ENCODE results near the gene OARD1. TPM values are rescaled to one million over a fixed set of nuclear protein-coding genes. Genes with fewer than 3 reads are reported as not detected.

OARD1 gene
- total and polyA plus RNA-seq, 2 of the 8 experiments (the other 6 are each of a cell fraction or from before 2014, with no cell fraction given): 16.8 to 35.8 TPM

DNA sequence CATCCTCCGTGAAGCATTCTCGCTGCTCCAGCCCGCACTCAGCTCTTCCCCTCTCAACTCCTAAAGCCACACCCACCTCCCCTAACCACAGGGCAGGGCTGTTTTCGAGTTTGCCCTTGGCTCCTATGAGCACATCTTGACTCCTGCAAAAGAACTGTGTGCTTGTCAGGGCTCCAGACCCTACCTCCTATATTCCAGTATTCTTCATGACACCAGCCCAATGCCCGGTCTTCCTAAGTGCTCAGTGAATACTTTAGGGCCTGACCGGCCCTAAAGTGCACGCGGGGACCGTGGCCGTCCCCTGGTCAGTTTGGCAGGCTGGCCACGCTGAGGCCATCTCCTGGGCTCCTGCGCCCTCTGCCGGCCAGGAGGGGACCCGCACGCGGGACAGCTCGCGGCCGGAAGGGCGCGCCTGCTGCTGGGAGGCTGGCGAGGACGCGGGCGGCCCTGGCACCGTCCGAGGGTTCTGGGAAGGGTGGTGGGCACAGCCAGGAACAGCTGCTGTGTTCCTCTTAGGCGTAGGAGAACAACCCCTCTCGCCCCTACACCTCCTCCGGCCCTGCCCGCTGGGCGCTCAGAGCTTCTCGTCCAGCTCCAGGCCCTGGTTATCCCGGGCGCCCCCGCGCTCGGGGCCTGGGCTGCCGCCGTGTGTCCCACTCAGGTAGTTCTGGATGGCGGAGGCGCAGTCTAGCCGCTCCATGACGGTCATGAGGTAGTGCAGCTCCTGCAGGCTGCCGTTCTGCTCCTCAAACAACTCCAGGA, 44.2 kb downstream of the OARD1 start (continued):
- TF ChIP-seq TEAD4 (IDR thresholded peaks at IDR 0.05; ENCODE audit: low read depth, low read length): no peak
- TF ChIP-seq RAD21 (IDR thresholded peaks at IDR 0.05 in 1 of 2, conservative IDR thresholded peaks at IDR 0.05 in 1 of 2; ENCODE audit: low read depth in 2 of 2, low read length in 2 of 2): peak; percentile 92 to 96
- TF ChIP-seq SIX5 (IDR thresholded peaks at IDR 0.05; ENCODE audit: low read depth, low read length): no peak
- no peak for TF ChIP-seq SUZ12 (IDR thresholded peaks at IDR 0.05; ENCODE audit: low read length)
- TF ChIP-seq, protein P1, sequence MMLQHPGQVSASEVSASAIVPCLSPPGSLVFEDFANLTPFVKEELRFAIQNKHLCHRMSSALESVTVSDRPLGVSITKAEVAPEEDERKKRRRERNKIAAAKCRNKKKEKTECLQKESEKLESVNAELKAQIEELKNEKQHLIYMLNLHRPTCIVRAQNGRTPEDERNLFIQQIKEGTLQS (IDR thresholded peaks at IDR 0.05; ENCODE audit: insufficient read depth, low read depth, low read length): 0 out of 2 replicates have a peak, but pooled peaks have one; percentile 4
- no peak for TF ChIP-seq EP300 (IDR thresholded peaks at IDR 0.05; ENCODE audit: borderline replicate concordance in 1 of 2, low read depth in 2 of 2, low read length in 2 of 2)
- TF ChIP-seq HDAC2 (IDR thresholded peaks at IDR 0.05; ENCODE audit: borderline replicate concordance in 1 of 2, low read depth in 2 of 2, low read length in 2 of 2): 0 out of 4 replicates have a peak, but pooled peaks have one; percentile 25 to 40
- peak; percentile 3 for TF ChIP-seq NANOG (IDR thresholded peaks at IDR 0.05; ENCODE audit: insufficient read depth, low read depth, low read length, poor library complexity, severe bottlenecking)
- no peak for TF ChIP-seq CBX5 (IDR thresholded peaks at IDR 0.05; ENCODE audit: low read depth, low read length)
- TF ChIP-seq POLR2A (IDR thresholded peaks at IDR 0.05; ENCODE audit: control extremely low read depth in 1 of 2, low read depth in 2 of 2, low read length in 2 of 2): peak in 1 of 2 experiments; percentile 36; a peak in 2 of 3 replicates
- no peak for TF ChIP-seq NRF1 (IDR thresholded peaks at IDR 0.05; ENCODE audit: low read depth, low read length)
